Stomach (tissue), 9 donors: ENCODE measurements around the gene NACA2. TPM values are rescaled to one million over a fixed set of nuclear protein-coding genes. Genes with fewer than 3 reads are reported as not detected.

Experiments
- DNase-seq, 2 donors: peaks; one replicate each; pipeline versions ENCODE4 v3.0.0 to v3.0.0-alpha.2; 2013 to 2019
- H3K27ac ChIP-seq, 5 donors: fragments of 200-600 bp in 4 of 5; sonication (generic) in 4 of 5; one replicate each; pipeline ENCODE4 v1.5.1; 2013 to 2019; ENCODE audit warnings: mild to moderate bottlenecking in 1 of 5, moderate library complexity in 1 of 5
- H3K27me3 ChIP-seq, 3 donors: fragments of 200-600 bp; sonication (generic); one replicate each; pipeline ENCODE4 v1.5.1; 2017 to 2019; ENCODE audit warnings: mixed run types in 1 of 3
- H3K36me3 ChIP-seq, 4 donors: fragments of 200-600 bp; sonication (generic); 1 replicate in 3 of 4; 2 replicates in 1 of 4; pipeline ENCODE4 v1.5.1; 2016 to 2019
- H3K4me1 ChIP-seq, 4 donors: fragments of 200-600 bp; sonication (generic); one replicate each; pipeline ENCODE4 v1.5.1; 2016 to 2019
- H3K4me3 ChIP-seq, 4 donors: fragments of 200-600 bp; sonication (generic) in 3 of 4; one replicate each; pipeline ENCODE4 v1.5.1; 2016 to 2019; ENCODE audit warnings: mild to moderate bottlenecking in 1 of 4
- H3K9me3 ChIP-seq, 4 donors: fragments of 200-600 bp; sonication (generic); one replicate each; pipeline ENCODE4 v1.5.1; 2016 to 2019
- EP300 ChIP-seq: sonication (generic); formaldehyde crosslinking; IDR thresholded peaks from one replicate; pipeline ENCODE4 v1.6.1; 2017; ENCODE audit warnings: antibody characterized with exemption
- POLR2A ChIP-seq, 4 donors: fragments of 450-650 bp; IDR thresholded peaks; one replicate each; pipeline ENCODE4 v1.6.1; 2016; ENCODE audit warnings: antibody characterized with exemption in 4 of 4, control low read depth in 2 of 4, mild to moderate bottlenecking in 1 of 4, moderate library complexity in 1 of 4
- POLR2AphosphoS5 ChIP-seq, 3 donors: sonication (generic); formaldehyde crosslinking; IDR thresholded peaks; one replicate each; pipeline ENCODE4 v1.6.1; 2016; ENCODE audit warnings: antibody characterized with exemption in 3 of 3
- WGBS, 5 donors: extraction: QIAGEN DNeasy Blood & Tissue Kit in 3 of 5; methylation state at CpG; one replicate each; pipeline versions ENCODE4 v1.1.5 to v1.1.7; 2013 to 2018; 5-methylcytosine and 5-hydroxymethylcytosine counted together
- intact Hi-C: fragments of 100-400 bp; cut with DNase I; formaldehyde crosslinking; loops from one replicate; pipeline ENCODE4 v1.15.1; 2023; ENCODE audit warnings: low total_unique reads
- polyA plus RNA-seq, 3 donors: library from polyadenylated mRNA; stranded (reverse); fragments of 200-250 nt; gene quantifications; one replicate each; pipeline ENCODE4 v1.2.3, GENCODE V29; 2013
- total RNA-seq, 5 donors: library from RNA; depleted of rRNA; stranded (reverse); fragments of >200 nt; gene quantifications; one replicate each; pipeline versions ENCODE4 v1.1.0 to v1.2.3, GENCODE V29; 2014 to 2016
- TF ChIP-seq, protein P1 (sequence below), 7 experiments: fragments of 450-650 bp in 4 of 7; fragments of 200-600 bp in 3 of 7; sonication (generic) in 3 of 7; IDR thresholded peaks; one replicate each; pipeline ENCODE4 v1.5.1; 2016 to 2019; ENCODE audit warnings: antibody characterized with exemption in 7 of 7, control low read depth in 2 of 7, mild to moderate bottlenecking in 1 of 7
- donor health status: healthy with polysubstance abuse.
- donor health status: Bipolar disorder and iron deficiency.
- donor health status: healthy.

NACA2 gene
- total and polyA plus RNA-seq, 8 donors, result 0.28 TPM; not detected in 7

DNA sequence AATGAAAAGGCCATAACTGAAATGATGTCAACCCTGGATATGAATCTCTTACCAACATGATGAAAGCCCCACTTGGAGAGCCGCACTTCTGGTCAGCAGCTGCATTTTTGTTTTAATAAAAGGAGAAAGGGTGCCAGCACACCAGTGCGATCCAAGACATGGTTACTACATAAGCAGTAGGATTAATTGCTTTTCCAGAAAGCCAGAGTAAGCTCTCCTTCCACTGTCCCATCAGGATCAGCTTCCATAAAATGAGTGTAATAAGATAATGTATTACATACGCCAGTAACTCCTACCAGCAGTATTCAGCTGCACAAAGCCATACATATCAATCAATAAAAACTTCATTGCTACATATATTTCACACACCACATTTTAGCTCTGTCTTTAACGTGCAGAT, 26.3 kb upstream of the NACA2 start:
- Histone ChIP-seq H3K4me1 (no peaks in the 10 kb centered on the region), H3K27ac (no peak overlapping the region), H3K4me3 (no peak overlapping the region), H3K9me3 (peaks cover 4 to 21% (median 12%) of the 10 kb centered on the region in 4 donors), H3K36me3 (no peaks in the 10 kb centered on the region), H3K27me3 (no peaks in the 10 kb centered on the region)
- intact Hi-C loops, result no loop called here
- TF ChIP-seq POLR2AphosphoS5 (IDR thresholded peaks at IDR 0.05) (no peak), EP300 (no peak), POLR2A (IDR thresholded peaks at IDR 0.05) (no peak)
- TF ChIP-seq, protein P1, sequence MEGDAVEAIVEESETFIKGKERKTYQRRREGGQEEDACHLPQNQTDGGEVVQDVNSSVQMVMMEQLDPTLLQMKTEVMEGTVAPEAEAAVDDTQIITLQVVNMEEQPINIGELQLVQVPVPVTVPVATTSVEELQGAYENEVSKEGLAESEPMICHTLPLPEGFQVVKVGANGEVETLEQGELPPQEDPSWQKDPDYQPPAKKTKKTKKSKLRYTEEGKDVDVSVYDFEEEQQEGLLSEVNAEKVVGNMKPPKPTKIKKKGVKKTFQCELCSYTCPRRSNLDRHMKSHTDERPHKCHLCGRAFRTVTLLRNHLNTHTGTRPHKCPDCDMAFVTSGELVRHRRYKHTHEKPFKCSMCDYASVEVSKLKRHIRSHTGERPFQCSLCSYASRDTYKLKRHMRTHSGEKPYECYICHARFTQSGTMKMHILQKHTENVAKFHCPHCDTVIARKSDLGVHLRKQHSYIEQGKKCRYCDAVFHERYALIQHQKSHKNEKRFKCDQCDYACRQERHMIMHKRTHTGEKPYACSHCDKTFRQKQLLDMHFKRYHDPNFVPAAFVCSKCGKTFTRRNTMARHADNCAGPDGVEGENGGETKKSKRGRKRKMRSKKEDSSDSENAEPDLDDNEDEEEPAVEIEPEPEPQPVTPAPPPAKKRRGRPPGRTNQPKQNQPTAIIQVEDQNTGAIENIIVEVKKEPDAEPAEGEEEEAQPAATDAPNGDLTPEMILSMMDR (IDR thresholded peaks at IDR 0.05), result no peak
- 62 to 77% (median 72%) methylated on average over 4 of the region's 4 CpGs for WGBS, 5 donors
- no peak for DNase-seq

GRCh38 chr17:61616783-61617182, 25.8 kb upstream of the NACA2 start:
- Histone ChIP-seq H3K36me3 (no peaks in the 10 kb centered on the region), H3K4me1 (no peaks in the 10 kb centered on the region), H3K4me3 (no peak overlapping the region), H3K9me3 (peaks cover 4 to 21% (median 12%) of the 10 kb centered on the region in 4 donors), H3K27ac (no peak overlapping the region), H3K27me3 (no peaks in the 10 kb centered on the region)
- WGBS, 5 donors, result 54 to 68% (median 66%) methylated on average over 1 of the region's 1 CpG
- no peak for DNase-seq
- intact Hi-C loops, result no loop called here
- no peak for TF ChIP-seq POLR2AphosphoS5 (IDR thresholded peaks at IDR 0.05)
- no peak for TF ChIP-seq POLR2A (IDR thresholded peaks at IDR 0.05)
- TF ChIP-seq, protein P1 (IDR thresholded peaks at IDR 0.05), result no peak
- no peak for TF ChIP-seq EP300

- TF ChIP-seq, protein P1 (IDR thresholded peaks at IDR 0.05), result no peak
- TF ChIP-seq EP300 (no peak), POLR2AphosphoS5 (IDR thresholded peaks at IDR 0.05) (no peak), POLR2A (IDR thresholded peaks at IDR 0.05) (no peak)
- DNase-seq, result no peak
- H3K27me3 ChIP-seq, result no peaks in the 10 kb centered on the region
- no peaks in the 10 kb centered on the region for H3K4me1 ChIP-seq
- intact Hi-C loops, result no loop called here
- H3K36me3 ChIP-seq, result no peaks in the 10 kb centered on the region
- no peak overlapping the region for H3K27ac ChIP-seq
- no peak overlapping the region for H3K4me3 ChIP-seq
- H3K9me3 ChIP-seq, result peaks cover 0 to 3% (median 2%) of the 10 kb centered on the region in 4 donors
These were observed 23.2 kb upstream of the NACA2 start for GRCh38 chr17:61614219-61614618.

DNA sequence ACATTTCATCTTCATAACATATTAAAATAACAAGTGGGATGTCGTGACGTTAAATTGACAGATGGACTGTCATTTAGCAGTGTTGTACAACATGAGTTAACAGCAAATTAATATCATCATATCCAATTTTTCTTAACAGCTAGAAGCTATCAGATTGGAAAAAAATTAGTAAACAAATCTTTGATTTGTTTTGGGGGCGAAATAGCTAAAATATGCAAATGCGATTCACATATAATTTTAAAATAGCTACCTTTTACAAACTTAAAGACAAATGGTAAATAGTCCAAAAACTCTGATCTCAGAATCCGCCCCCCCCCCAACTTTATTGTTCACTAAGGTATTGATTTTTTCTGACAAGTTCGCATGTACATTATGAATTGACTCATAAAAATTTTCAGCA, 20.3 kb upstream of the NACA2 start:
- Histone ChIP-seq H3K4me3 (no peak overlapping the region), H3K27me3 (no peaks in the 10 kb centered on the region), H3K4me1 (no peaks in the 10 kb centered on the region), H3K27ac (no peak overlapping the region), H3K9me3 (no peaks in the 10 kb centered on the region), H3K36me3 (no peaks in the 10 kb centered on the region)
- WGBS, 5 donors, result 80 to 90% (median 84%) methylated on average over 6 of the region's 6 CpGs
- TF ChIP-seq, protein P1 (IDR thresholded peaks at IDR 0.05), result no peak
- TF ChIP-seq POLR2AphosphoS5 (IDR thresholded peaks at IDR 0.05), result no peak
- no peak for TF ChIP-seq POLR2A (IDR thresholded peaks at IDR 0.05)
- TF ChIP-seq EP300, result no peak
- intact Hi-C loops, result no loop called here
- no peak for DNase-seq
